ENCODE measurements around the gene UMAD1.

DNA sequence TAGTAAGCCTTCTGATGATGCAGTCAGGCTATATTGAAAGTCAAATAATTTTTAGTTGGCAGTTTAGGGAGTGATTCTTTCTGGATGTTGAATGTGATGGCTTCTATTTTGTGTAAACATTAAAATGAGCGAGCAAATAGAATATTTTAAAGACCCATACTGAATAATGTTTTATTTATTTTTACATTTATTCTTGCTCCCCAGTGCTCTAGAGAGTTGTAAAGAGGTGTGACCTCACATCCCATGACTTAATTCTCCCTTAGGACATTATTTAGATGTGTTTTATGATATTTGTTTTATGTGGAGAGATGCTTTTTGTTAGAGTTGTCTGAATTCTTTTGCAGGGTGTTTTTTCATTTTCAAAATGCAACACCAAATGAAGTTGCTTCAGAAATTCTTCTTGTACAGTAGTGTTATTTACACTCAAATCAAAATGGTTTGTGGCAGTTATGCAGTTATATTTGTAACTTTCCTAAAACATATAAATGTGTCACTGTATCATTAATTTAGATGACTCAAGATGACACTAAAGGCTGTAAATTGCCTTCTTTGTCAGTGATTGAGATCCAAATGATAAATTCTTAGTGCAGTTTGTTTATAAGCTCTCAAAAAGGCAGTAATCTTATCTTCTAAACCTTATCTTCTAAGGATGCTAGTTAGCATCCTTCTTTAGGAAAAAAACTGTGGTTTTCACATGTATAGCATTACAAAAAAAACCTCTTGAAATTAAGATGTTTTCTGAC lies 12.4 kb downstream of the UMAD1 start:
- TF ChIP-seq EZH2 (IDR thresholded peaks at IDR 0.05; ENCODE audit: borderline replicate concordance, low read depth, low read length, severe bottlenecking): no peak
- TF ChIP-seq, protein P1, sequence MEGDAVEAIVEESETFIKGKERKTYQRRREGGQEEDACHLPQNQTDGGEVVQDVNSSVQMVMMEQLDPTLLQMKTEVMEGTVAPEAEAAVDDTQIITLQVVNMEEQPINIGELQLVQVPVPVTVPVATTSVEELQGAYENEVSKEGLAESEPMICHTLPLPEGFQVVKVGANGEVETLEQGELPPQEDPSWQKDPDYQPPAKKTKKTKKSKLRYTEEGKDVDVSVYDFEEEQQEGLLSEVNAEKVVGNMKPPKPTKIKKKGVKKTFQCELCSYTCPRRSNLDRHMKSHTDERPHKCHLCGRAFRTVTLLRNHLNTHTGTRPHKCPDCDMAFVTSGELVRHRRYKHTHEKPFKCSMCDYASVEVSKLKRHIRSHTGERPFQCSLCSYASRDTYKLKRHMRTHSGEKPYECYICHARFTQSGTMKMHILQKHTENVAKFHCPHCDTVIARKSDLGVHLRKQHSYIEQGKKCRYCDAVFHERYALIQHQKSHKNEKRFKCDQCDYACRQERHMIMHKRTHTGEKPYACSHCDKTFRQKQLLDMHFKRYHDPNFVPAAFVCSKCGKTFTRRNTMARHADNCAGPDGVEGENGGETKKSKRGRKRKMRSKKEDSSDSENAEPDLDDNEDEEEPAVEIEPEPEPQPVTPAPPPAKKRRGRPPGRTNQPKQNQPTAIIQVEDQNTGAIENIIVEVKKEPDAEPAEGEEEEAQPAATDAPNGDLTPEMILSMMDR (IDR thresholded peaks at IDR 0.05; ENCODE audit: borderline replicate concordance, extremely low read depth, low read length, poor library complexity, severe bottlenecking): no peak

Data from DND-41 (cell line).